ENCODE results near the gene MRPL16.

DNA sequence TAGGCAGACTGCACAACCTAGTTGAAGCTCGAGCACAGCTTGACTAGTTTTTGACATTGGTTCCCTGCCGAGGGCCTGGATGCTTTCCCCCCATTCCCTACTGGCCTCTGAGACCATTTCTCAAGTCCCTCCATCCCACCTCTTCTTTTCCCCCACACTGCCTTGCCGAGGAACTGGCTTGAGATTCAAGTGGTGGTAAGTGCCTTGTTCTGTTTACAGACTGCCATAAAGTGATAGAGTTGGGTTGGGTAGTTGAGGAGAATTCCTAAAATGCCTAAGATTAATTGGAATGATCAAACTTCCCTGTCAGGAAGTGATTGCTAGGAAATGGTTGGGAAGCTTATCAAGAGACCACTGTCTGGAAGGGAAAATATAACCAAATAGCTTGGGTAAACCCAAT, 16.2 kb downstream of the MRPL16 start:
- TF ChIP-seq, protein P1, sequence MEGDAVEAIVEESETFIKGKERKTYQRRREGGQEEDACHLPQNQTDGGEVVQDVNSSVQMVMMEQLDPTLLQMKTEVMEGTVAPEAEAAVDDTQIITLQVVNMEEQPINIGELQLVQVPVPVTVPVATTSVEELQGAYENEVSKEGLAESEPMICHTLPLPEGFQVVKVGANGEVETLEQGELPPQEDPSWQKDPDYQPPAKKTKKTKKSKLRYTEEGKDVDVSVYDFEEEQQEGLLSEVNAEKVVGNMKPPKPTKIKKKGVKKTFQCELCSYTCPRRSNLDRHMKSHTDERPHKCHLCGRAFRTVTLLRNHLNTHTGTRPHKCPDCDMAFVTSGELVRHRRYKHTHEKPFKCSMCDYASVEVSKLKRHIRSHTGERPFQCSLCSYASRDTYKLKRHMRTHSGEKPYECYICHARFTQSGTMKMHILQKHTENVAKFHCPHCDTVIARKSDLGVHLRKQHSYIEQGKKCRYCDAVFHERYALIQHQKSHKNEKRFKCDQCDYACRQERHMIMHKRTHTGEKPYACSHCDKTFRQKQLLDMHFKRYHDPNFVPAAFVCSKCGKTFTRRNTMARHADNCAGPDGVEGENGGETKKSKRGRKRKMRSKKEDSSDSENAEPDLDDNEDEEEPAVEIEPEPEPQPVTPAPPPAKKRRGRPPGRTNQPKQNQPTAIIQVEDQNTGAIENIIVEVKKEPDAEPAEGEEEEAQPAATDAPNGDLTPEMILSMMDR (IDR thresholded peaks at IDR 0.05; ENCODE audit: low read length) = no peak
- TF ChIP-seq EZH2 (IDR thresholded peaks at IDR 0.05; ENCODE audit: borderline replicate concordance, low read length) = no peak

All from OCI-LY1 (cell line).